Body of pancreas (tissue), 4 donors: ENCODE measurements around the gene KRT81. TPM values are rescaled to one million over a fixed set of nuclear protein-coding genes. Genes with fewer than 3 reads are reported as not detected.

ENCODE experiments used
- ATAC-seq: fragments of 150-250 bp; one replicate; pipeline ENCODE4 v1.9.1; 2016
- DNase-seq, 4 donors: peaks; one replicate each; pipeline ENCODE4 v3.0.0-alpha.2; 2019
- H3K27ac ChIP-seq, 4 donors: fragments of 200-600 bp; sonication (generic); 1 replicate in 3 of 4; 2 replicates in 1 of 4; pipeline versions ENCODE4 v1.5.1 to v1.6.1; 2016 to 2019; ENCODE audit warnings: mild to moderate bottlenecking in 1 of 4, mixed read lengths in 1 of 4, moderate library complexity in 1 of 4
- H3K27me3 ChIP-seq, 2 donors: fragments of 200-600 bp; sonication (generic); one replicate each; pipeline ENCODE4 v1.6.0; 2016; ENCODE audit warnings: mild to moderate bottlenecking in 1 of 2
- H3K36me3 ChIP-seq, 2 donors: fragments of 200-600 bp; sonication (generic); replicated peaks in 1 of 2; 2 replicates each; pipeline ENCODE4 v1.5.1; 2016; ENCODE audit warnings: low read depth in 2 of 2; ENCODE audit not compliant: insufficient read depth in 1 of 2
- H3K4me1 ChIP-seq: fragments of 200-600 bp; sonication (generic); one replicate; pipeline ENCODE4 v1.6.0; 2016
- H3K4me3 ChIP-seq, 2 donors: fragments of 200-600 bp; sonication (generic); 1 replicate in 1 of 2; 2 replicates in 1 of 2; pipeline ENCODE4 v1.5.1; 2016 to 2019
- H3K9me3 ChIP-seq, 3 donors: fragments of 200-600 bp; sonication (generic); 1 replicate in 2 of 3; 2 replicates in 1 of 3; pipeline ENCODE4 v1.5.1; 2016
- POLR2A ChIP-seq, 3 donors: fragments of 450-650 bp; IDR thresholded peaks; one replicate each; pipeline ENCODE4 v1.6.1; 2016; ENCODE audit warnings: antibody characterized with exemption in 3 of 3, mild to moderate bottlenecking in 2 of 3
- WGBS, 2 donors: methylation state at CpG; one replicate each; pipeline ENCODE4 v1.1.5; 2017; 5-methylcytosine and 5-hydroxymethylcytosine counted together
- intact Hi-C: fragments of 100-400 bp; cut with DNase I; formaldehyde crosslinking; loops from one replicate; pipeline ENCODE4 v1.15.1; 2023
- total RNA-seq, 2 donors: library from RNA; depleted of rRNA; stranded (reverse); fragments of >200 nt; gene quantifications; one replicate each; pipeline ENCODE4 v1.1.0, GENCODE V29; 2016
- TF ChIP-seq, protein P1 (sequence below), 7 experiments: fragments of 450-650 bp in 4 of 7; fragments of 200-600 bp in 3 of 7; sonication (generic) in 3 of 7; IDR thresholded peaks; one replicate each; pipeline ENCODE4 v1.5.1; 2016 to 2019; ENCODE audit warnings: antibody characterized with exemption in 7 of 7

The KRT81 gene
- total RNA-seq, 2 donors from 2014 or later = not detected

DNA sequence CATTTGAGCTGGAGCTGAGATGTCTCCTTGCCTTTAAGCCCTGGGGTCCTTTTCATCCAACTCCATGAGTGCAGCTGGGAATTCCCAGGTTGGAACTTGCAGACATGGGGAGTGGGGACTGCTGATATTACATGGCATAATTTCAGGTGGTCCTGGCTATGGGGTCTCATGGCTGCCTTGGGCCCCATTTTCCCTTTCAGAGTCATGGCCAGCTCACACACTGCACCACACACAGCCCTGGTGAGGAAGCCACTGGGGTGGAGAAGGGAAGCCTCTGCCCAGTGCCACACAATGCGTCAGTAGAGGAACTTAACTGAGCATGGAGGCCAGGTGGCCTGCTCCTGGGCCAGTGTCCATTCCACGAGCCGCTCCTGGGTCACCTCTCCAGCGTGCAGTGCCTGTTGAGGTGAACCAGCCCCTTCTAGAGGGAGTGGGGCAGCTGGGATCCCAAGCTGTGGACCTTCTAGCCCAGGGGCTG, 34.2 kb downstream of the KRT81 start:
- H3K36me3 ChIP-seq = no peaks in the 10 kb centered on the region
- H3K4me3 ChIP-seq = no peak overlapping the region
- H3K27ac ChIP-seq = no peak overlapping the region
- intact Hi-C loops = no loop called here
- TF ChIP-seq, protein P1, sequence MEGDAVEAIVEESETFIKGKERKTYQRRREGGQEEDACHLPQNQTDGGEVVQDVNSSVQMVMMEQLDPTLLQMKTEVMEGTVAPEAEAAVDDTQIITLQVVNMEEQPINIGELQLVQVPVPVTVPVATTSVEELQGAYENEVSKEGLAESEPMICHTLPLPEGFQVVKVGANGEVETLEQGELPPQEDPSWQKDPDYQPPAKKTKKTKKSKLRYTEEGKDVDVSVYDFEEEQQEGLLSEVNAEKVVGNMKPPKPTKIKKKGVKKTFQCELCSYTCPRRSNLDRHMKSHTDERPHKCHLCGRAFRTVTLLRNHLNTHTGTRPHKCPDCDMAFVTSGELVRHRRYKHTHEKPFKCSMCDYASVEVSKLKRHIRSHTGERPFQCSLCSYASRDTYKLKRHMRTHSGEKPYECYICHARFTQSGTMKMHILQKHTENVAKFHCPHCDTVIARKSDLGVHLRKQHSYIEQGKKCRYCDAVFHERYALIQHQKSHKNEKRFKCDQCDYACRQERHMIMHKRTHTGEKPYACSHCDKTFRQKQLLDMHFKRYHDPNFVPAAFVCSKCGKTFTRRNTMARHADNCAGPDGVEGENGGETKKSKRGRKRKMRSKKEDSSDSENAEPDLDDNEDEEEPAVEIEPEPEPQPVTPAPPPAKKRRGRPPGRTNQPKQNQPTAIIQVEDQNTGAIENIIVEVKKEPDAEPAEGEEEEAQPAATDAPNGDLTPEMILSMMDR (IDR thresholded peaks at IDR 0.05) = no peak
- no peak for TF ChIP-seq POLR2A (IDR thresholded peaks at IDR 0.05)
- no peaks in the 10 kb centered on the region for H3K27me3 ChIP-seq
- 96% methylated on average over 4 of the region's 4 CpGs; no CpG with 5 or more reads in 1 of the 2 donors for WGBS, 2 donors
- no peaks in the 10 kb centered on the region for H3K9me3 ChIP-seq
- no peak for ATAC-seq
- peak in 2 of 4 donors; percentile 4 to 8 for DNase-seq
- peaks cover 35% of the 10 kb centered on the region for H3K4me1 ChIP-seq

DNA sequence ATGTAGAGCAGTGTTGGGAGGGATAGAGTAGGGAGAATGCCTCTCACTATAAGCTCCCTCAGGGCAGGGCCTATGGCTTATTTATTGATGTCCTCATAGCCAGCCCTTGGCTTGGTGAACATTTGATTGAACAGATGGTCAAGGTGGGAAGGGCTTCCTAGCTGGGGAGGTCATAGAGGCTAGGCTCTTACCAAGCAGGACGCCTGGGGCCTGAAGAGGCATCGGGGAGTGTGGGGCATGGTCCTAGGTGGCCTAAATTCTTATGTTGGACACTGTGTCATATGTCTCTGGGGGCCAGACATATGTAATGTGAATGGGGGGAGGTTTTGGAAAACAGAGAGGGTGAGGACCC, 34.8 kb downstream of the KRT81 start:
- 38 to 61% methylated on average over 2 of the region's 2 CpGs for whole genome bisulfite sequencing, 2 donors
- Histone ChIP-seq H3K27me3 (no peaks in the 10 kb centered on the region), H3K36me3 (no peaks in the 10 kb centered on the region), H3K27ac (no peak overlapping the region), H3K4me1 (peaks cover 41% of the 10 kb centered on the region), H3K9me3 (no peaks in the 10 kb centered on the region), H3K4me3 (no peak overlapping the region)
- no peak for TF ChIP-seq POLR2A (IDR thresholded peaks at IDR 0.05)
- TF ChIP-seq, protein P1 (IDR thresholded peaks at IDR 0.05) = no peak
- DNase-seq (peak in 2 of 4 donors; percentile 1 to 6), ATAC-seq (no peak)
- intact Hi-C loops = no loop called here

DNA sequence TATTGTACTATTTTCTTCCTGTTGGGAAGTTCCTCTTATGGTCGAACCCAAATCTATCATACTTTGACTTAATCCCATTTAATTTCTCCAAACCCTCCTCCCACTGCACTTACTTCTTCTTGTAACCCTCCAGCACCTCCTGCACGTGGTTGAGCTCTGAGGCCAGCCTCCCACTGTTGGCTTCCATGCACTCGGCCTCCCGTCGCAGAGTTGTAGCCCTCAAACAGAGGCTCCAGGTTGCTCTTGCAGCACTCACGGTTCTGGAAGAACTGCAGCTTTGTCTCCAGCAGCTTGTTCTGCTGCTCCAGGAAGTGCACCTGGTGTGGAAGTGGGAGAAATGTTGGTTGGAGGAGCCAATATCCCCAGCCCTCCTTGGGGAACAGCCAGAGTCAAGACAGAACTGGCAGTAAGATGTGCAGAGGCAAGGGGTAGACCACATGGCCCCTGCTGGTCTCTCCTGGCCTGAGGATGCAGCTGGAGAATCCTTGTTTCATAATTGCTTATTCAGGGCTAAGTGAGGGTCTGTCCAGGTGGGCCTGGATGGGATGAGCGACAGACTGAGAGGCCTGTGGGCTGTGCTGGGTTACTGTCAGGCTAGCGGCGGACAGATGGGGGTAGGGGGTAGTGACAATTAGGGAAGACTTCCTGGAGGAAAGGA, 35.3 kb downstream of the KRT81 start:
- Histone ChIP-seq H3K4me3 (no peak overlapping the region), H3K9me3 (no peaks in the 10 kb centered on the region), H3K27ac (no peak overlapping the region), H3K36me3 (no peaks in the 10 kb centered on the region), H3K4me1 (peaks cover 46% of the 10 kb centered on the region), H3K27me3 (no peaks in the 10 kb centered on the region)
- no peak for ATAC-seq
- TF ChIP-seq, protein P1 (IDR thresholded peaks at IDR 0.05) = no peak
- TF ChIP-seq POLR2A (IDR thresholded peaks at IDR 0.05) = no peak
- WGBS, 2 donors = 91 to 93% methylated on average over 9 of the region's 9 CpGs
- DNase-seq = peak in 2 of 4 donors; percentile 3 to 11
- intact Hi-C loops = no loop called here

DNA sequence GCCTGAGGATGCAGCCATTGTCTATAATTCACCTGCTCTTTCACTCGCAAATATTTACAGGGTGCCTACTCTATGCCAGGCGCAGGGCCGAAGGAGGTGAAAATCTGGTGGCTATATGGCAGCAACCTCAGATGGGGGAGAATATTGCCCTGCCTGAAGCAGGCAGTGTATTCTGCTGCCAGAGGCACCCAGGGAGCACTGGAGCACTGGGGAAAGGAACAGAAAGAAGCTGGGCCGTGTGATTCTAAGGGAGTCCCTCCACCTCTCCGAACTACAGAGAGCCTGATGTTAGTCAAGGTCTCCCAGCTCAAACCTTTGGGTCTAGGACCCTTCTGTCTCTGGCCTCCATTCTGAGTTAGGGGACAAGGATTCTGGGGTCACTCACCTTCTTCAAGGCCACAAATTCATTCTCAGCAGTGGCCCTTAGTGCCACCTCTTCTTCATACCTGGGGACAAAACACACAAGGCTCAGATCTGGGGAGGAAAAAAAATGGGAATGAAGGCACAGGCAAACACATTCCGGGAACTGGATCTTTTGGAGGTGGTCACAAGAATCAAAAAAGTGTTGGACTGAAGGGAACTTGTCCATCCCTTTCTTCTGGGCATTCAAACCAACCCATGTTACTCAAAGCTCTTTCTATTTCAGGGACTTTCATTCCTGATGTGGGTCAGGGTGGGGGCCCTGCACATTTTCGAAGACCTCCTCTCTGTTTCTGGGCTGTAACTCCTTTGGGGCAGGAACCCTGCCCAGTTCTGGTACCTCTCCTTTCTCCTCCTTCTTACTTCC, 36.2 kb downstream of the KRT81 start:
- ATAC-seq (no peak), DNase-seq (no peak)
- Histone ChIP-seq H3K27me3 (no peaks in the 10 kb centered on the region), H3K9me3 (no peaks in the 10 kb centered on the region), H3K36me3 (no peaks in the 10 kb centered on the region), H3K27ac (no peak overlapping the region), H3K4me3 (no peak overlapping the region), H3K4me1 (peaks cover 47% of the 10 kb centered on the region)
- intact Hi-C loops = no loop called here
- 72 to 80% methylated on average over 7 of the region's 7 CpGs for WGBS, 2 donors
- TF ChIP-seq POLR2A (IDR thresholded peaks at IDR 0.05) = no peak
- TF ChIP-seq, protein P1 (IDR thresholded peaks at IDR 0.05) = no peak
